ENCODE measurements around the gene MX1.

Gene MX1

GRCh38 chr21:41466024-41466820, 40.2 kb downstream of the MX1 start:
- no peak for DNase-seq

GRCh38 chr21:41470054-41470453, 44.0 kb downstream of the MX1 start:
- DNase-seq, result no peak

- DNase-seq, result no peak
Measured at GRCh38 chr21:41472753-41473548, 46.9 kb downstream of the MX1 start.

GRCh38 chr21:41475714-41476420, 49.8 kb downstream of the MX1 start:
- DNase-seq, result no peak

- no peak for DNase-seq
Measured at GRCh38 chr21:41477641-41478318, 51.7 kb downstream of the MX1 start.

GRCh38 chr21:41478319-41479177, 52.5 kb downstream of the MX1 start:
- no peak for DNase-seq

GRCh38 chr21:41479686-41480085, 53.6 kb downstream of the MX1 start:
- DNase-seq, result no peak

- no peak for DNase-seq
Measured at GRCh38 chr21:41480086-41480690, 54.1 kb downstream of the MX1 start.

- DNase-seq, result no peak
Measured at GRCh38 chr21:41481191-41481590, 55.2 kb downstream of the MX1 start.

GRCh38 chr21:41482301-41482700, 56.3 kb downstream of the MX1 start:
- no peak for DNase-seq

GRCh38 chr21:41482980-41483379, 56.9 kb downstream of the MX1 start:
- DNase-seq, result no peak

- DNase-seq, result no peak
Measured at GRCh38 chr21:41483415-41483814, 57.4 kb downstream of the MX1 start.

GRCh38 chr21:41483973-41484372, 57.9 kb downstream of the MX1 start:
- DNase-seq, result no peak

GRCh38 chr21:41487082-41487481, 61.0 kb downstream of the MX1 start:
- no peak for DNase-seq

- DNase-seq, result no peak
Measured at GRCh38 chr21:41488080-41488479, 62.0 kb downstream of the MX1 start.

GRCh38 chr21:41489329-41489728, 63.3 kb downstream of the MX1 start:
- DNase-seq, result no peak

GRCh38 chr21:41490330-41490729, 64.3 kb downstream of the MX1 start:
- DNase-seq, result no peak

- no peak for DNase-seq
Measured at GRCh38 chr21:41491412-41491811, 65.4 kb downstream of the MX1 start.

GRCh38 chr21:41494242-41494641, 68.2 kb downstream of the MX1 start:
- no peak for DNase-seq

- no peak for DNase-seq
Measured at GRCh38 chr21:41497008-41497407, 71.0 kb downstream of the MX1 start.

GRCh38 chr21:41497788-41498187, 71.7 kb downstream of the MX1 start:
- no peak for DNase-seq

- no peak for DNase-seq
Measured at GRCh38 chr21:41499920-41500319, 73.9 kb downstream of the MX1 start.

Data from inflammatory macrophage treated with lipopolysaccharide for 4 hours (primary cell).